Parathyroid adenoma (tissue), 2 donors: ENCODE measurements around the gene XYLT1.

Experiments
- H2AFZ ChIP-seq: fragments of 300-600 bp; sonication (generic); one replicate; pipeline ENCODE4 v1.7.0; 2017; ENCODE audit warnings: antibody characterized with exemption, mild to moderate bottlenecking
- H3K27ac ChIP-seq: fragments of 300-600 bp; sonication (generic); one replicate; pipeline ENCODE4 v1.7.0; 2017
- H3K27me3 ChIP-seq: fragments of 300-600 bp; sonication (generic); one replicate; pipeline ENCODE4 v1.7.0; 2017; ENCODE audit warnings: low read length; ENCODE audit not compliant: control insufficient read depth, insufficient read depth
- H3K36me3 ChIP-seq: fragments of 300-600 bp; sonication (generic); one replicate; pipeline ENCODE4 v1.7.0; 2017; ENCODE audit warnings: low read length; ENCODE audit not compliant: control insufficient read depth, insufficient read depth
- H3K4me1 ChIP-seq: fragments of 300-600 bp; sonication (generic); one replicate; pipeline ENCODE4 v1.7.0; 2017; ENCODE audit warnings: control low read depth
- H3K4me2 ChIP-seq: fragments of 300-600 bp; sonication (generic); one replicate; pipeline ENCODE4 v1.7.0; 2017; ENCODE audit warnings: low read length
- H3K4me3 ChIP-seq: fragments of 300-600 bp; sonication (generic); one replicate; pipeline ENCODE4 v1.7.0; 2017; ENCODE audit warnings: low read depth, low read length
- H3K79me2 ChIP-seq: fragments of 300-600 bp; sonication (generic); one replicate; pipeline ENCODE4 v1.7.0; 2017; ENCODE audit warnings: control low read depth
- H3K9ac ChIP-seq: fragments of 300-600 bp; sonication (generic); one replicate; pipeline ENCODE4 v1.7.0; 2017; ENCODE audit warnings: mild to moderate bottlenecking
- H3K9me3 ChIP-seq: fragments of 300-600 bp; sonication (generic); one replicate; pipeline ENCODE4 v1.7.0; 2017; ENCODE audit warnings: low read length; ENCODE audit not compliant: control insufficient read depth
- CTCF ChIP-seq: fragments of 300-600 bp; sonication (generic); IDR thresholded peaks from one replicate; pipeline ENCODE4 v1.7.0; 2017; ENCODE audit warnings: antibody characterized with exemption, mild to moderate bottlenecking
- donor health status: primary hyperparathyroidism.

XYLT1 gene

GRCh38 chr16:17343728-17344127, 127.0 kb downstream of the XYLT1 start:
- Histone ChIP-seq H3K36me3 (no peaks in the 10 kb centered on the region), H3K27me3 (no peaks in the 10 kb centered on the region), H3K9me3 (no peaks in the 10 kb centered on the region), H3K27ac (no peak overlapping the region), H2AFZ (no peak overlapping the region), H3K4me3 (no peak overlapping the region), H3K4me1 (no peaks in the 10 kb centered on the region), H3K79me2 (no peaks in the 10 kb centered on the region), H3K9ac (no peak overlapping the region), H3K4me2 (no peak overlapping the region)
- TF ChIP-seq CTCF, result no peak

- no peaks in the 10 kb centered on the region for H3K9me3 ChIP-seq
- H3K79me2 ChIP-seq, result no peaks in the 10 kb centered on the region
- no peak overlapping the region for H3K27ac ChIP-seq
- H3K36me3 ChIP-seq, result no peaks in the 10 kb centered on the region
- no peaks in the 10 kb centered on the region for H3K27me3 ChIP-seq
- H3K4me3 ChIP-seq, result no peak overlapping the region
- no peak overlapping the region for H3K9ac ChIP-seq
- no peak for TF ChIP-seq CTCF
- no peak overlapping the region for H2AFZ ChIP-seq
- no peak overlapping the region for H3K4me2 ChIP-seq
- H3K4me1 ChIP-seq, result no peaks in the 10 kb centered on the region
Observed at GRCh38 chr16:17343028-17343427, 127.7 kb downstream of the XYLT1 start.

- no peak for TF ChIP-seq CTCF
- H3K79me2 ChIP-seq, result no peaks in the 10 kb centered on the region
- no peaks in the 10 kb centered on the region for H3K4me1 ChIP-seq
- H3K27ac ChIP-seq, result no peak overlapping the region
- H2AFZ ChIP-seq, result no peak overlapping the region
- H3K9me3 ChIP-seq, result no peaks in the 10 kb centered on the region
- no peak overlapping the region for H3K4me3 ChIP-seq
- no peaks in the 10 kb centered on the region for H3K36me3 ChIP-seq
- no peak overlapping the region for H3K9ac ChIP-seq
- H3K27me3 ChIP-seq, result no peaks in the 10 kb centered on the region
- H3K4me2 ChIP-seq, result no peak overlapping the region
Observed at GRCh38 chr16:17342031-17342430, 128.7 kb downstream of the XYLT1 start.

- H2AFZ ChIP-seq, result no peak overlapping the region
- H3K9me3 ChIP-seq, result no peaks in the 10 kb centered on the region
- H3K4me1 ChIP-seq, result peaks cover 6% of the 10 kb centered on the region
- no peaks in the 10 kb centered on the region for H3K79me2 ChIP-seq
- no peaks in the 10 kb centered on the region for H3K27me3 ChIP-seq
- no peak overlapping the region for H3K27ac ChIP-seq
- no peaks in the 10 kb centered on the region for H3K36me3 ChIP-seq
- H3K4me2 ChIP-seq, result no peak overlapping the region
- TF ChIP-seq CTCF, result no peak
- H3K4me3 ChIP-seq, result no peak overlapping the region
- H3K9ac ChIP-seq, result no peak overlapping the region
Observed at GRCh38 chr16:17340804-17341203, 130.0 kb downstream of the XYLT1 start.

- H3K27ac ChIP-seq, result no peak overlapping the region
- peaks cover 6% of the 10 kb centered on the region for H3K4me1 ChIP-seq
Observed at GRCh38 chr16:17339764-17340541, 130.8 kb downstream of the XYLT1 start.

More at GRCh38 chr16:17339764-17340541, 130.8 kb downstream of the XYLT1 start:
- Histone ChIP-seq H3K4me3 (no peak overlapping the region), H3K9me3 (no peaks in the 10 kb centered on the region), H3K27me3 (no peaks in the 10 kb centered on the region), H3K4me2 (no peak overlapping the region), H3K36me3 (no peaks in the 10 kb centered on the region), H2AFZ (no peak overlapping the region), H3K79me2 (no peaks in the 10 kb centered on the region), H3K9ac (no peak overlapping the region)
- no peak for TF ChIP-seq CTCF
